ENCODE measurements around the gene IL1RAPL2. TPM values are rescaled to one million over a fixed set of nuclear protein-coding genes. Genes with fewer than 3 reads are reported as not detected.

Gene IL1RAPL2
- total RNA-seq, 1 experiment from 2014 or later, result not detected

GRCh38 chrX:105461016-105461415, 895.0 kb downstream of the IL1RAPL2 start:
- no peak for DNase-seq (ENCODE audit: low read depth)
- in situ Hi-C loops (cut with HindIII; ENCODE audit: low pct_unique_long_range_greater_than_20kb, low sequenced_read_pairs), result no loop called here

- in situ Hi-C loops (cut with HindIII; ENCODE audit: low pct_unique_long_range_greater_than_20kb, low sequenced_read_pairs), result no loop called here
- DNase-seq (ENCODE audit: low read depth), result no peak
Measured at GRCh38 chrX:105462186-105462585, 896.2 kb downstream of the IL1RAPL2 start.

DNA sequence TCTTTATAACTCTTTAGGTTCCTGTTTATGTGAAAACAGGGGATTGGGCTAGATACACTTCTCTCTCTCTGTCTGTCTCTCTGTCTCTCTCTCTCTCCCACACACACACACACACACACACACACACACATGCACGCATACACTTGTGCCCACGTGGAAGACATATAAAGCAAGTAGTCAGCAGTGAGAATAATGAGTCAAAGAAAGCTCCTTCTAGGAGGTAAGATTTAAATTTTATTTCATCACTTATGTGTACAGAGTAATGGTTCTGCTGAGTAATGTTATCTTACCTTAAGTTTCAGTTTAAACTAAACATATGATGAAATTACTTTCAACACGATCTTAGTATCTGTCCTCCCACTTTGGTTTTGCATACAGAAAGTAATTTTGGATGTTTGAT, 897.5 kb downstream of the IL1RAPL2 start:
- no peak for DNase-seq (ENCODE audit: low read depth)
- in situ Hi-C loops (cut with HindIII; ENCODE audit: low pct_unique_long_range_greater_than_20kb, low sequenced_read_pairs), result no loop called here

- in situ Hi-C loops (cut with HindIII; ENCODE audit: low pct_unique_long_range_greater_than_20kb, low sequenced_read_pairs), result no loop called here
- DNase-seq (ENCODE audit: low read depth), result no peak
Measured at GRCh38 chrX:105464618-105465017, 898.6 kb downstream of the IL1RAPL2 start.

- DNase-seq (ENCODE audit: low read depth), result no peak
- in situ Hi-C loops (cut with HindIII; ENCODE audit: low pct_unique_long_range_greater_than_20kb, low sequenced_read_pairs), result no loop called here
Measured at GRCh38 chrX:105468741-105469140, 902.7 kb downstream of the IL1RAPL2 start.

GRCh38 chrX:105471597-105471996, 905.6 kb downstream of the IL1RAPL2 start:
- in situ Hi-C loops (cut with HindIII; ENCODE audit: low pct_unique_long_range_greater_than_20kb, low sequenced_read_pairs), result no loop called here
- DNase-seq (ENCODE audit: low read depth), result no peak

DNA sequence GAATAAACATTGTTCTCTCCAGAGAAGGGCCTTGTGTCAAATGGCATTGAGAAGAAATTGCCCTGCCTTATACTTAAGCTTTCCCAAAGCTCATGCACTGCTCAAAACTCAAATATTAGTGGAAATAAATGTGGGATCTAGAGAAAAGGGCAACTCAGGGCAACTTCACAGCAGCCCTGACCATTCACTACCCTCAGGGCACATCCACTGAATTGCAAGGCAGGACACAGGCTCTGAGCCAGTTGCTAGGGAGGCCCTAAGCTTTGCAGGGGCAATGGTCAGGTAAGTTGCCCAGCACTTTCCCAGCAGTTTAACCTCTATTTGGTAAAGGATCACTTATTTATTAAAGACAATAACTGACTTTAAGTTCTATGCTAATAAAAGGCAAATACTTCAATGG, 909.8 kb downstream of the IL1RAPL2 start:
- in situ Hi-C loops (cut with HindIII; ENCODE audit: low pct_unique_long_range_greater_than_20kb, low sequenced_read_pairs), result no loop called here

DNA sequence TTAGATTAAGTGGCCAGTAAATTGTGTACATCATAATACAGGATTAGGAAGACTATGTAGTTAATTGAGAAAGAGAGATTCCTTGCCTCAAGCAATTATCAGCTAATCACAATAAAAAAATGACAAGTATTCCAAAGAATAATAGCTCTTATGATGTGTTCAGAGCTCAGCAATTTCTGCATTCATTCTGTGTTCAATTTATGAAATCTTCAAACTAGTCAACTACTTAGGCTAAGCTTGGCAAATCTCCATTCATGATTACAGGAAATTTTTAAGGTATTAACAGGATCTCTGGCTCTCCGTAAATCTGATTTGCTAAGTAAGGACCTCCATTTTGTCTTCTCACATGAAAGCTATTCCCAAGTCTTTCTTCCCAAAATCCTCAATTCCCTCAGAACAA, 911.4 kb downstream of the IL1RAPL2 start:
- in situ Hi-C loops (cut with HindIII; ENCODE audit: low pct_unique_long_range_greater_than_20kb, low sequenced_read_pairs), result no loop called here
- DNase-seq (ENCODE audit: low read depth), result no peak

More for the DNA sequence above, 909.8 kb downstream of the IL1RAPL2 start:
- DNase-seq (ENCODE audit: low read depth), result no peak

GRCh38 chrX:105480646-105481310, 914.8 kb downstream of the IL1RAPL2 start:
- in situ Hi-C loops (cut with HindIII; ENCODE audit: low pct_unique_long_range_greater_than_20kb, low sequenced_read_pairs), result no loop called here
- DNase-seq (ENCODE audit: low read depth), result no peak

DNA sequence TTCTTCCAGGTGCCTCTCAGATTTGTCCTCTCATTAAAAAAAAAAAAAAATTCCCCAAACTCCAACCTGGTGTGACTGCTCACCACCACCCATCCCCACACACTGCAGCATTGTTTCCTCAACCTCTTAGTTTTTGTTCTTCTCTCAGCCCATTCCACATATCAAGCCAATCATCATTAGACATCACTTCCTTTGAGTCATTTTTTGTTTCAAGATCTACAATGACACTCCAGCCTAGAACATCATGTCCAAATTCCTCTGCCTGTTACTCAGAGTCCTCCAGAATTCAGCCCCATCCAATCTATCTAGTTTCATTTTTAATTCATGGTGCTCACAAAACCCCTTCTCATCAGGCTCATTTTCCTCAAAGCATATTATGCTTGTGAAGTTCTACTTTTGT, 917.0 kb downstream of the IL1RAPL2 start:
- no peak for DNase-seq (ENCODE audit: low read depth)
- in situ Hi-C loops (cut with HindIII; ENCODE audit: low pct_unique_long_range_greater_than_20kb, low sequenced_read_pairs), result no loop called here

DNA sequence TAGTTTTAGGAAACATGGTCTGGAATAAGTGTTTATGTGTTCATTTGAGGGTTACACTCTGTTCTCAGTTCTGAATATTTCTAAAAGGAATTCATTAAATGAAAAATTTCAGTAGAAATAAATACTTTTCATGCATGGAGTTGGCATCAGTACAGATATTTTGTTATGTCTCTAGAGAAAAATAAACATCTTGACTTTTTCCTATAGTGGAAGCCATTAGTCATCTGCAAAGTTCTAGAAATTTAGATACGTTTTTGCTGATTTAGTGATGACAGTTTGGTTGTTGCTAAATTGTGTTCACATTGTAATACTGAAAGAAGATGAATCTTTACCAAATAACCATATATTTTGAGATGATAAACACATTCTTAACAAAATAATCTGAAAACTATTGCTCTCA, 922.7 kb downstream of the IL1RAPL2 start:
- in situ Hi-C loops (cut with HindIII; ENCODE audit: low pct_unique_long_range_greater_than_20kb, low sequenced_read_pairs), result no loop called here
- no peak for DNase-seq (ENCODE audit: low read depth)

DNA sequence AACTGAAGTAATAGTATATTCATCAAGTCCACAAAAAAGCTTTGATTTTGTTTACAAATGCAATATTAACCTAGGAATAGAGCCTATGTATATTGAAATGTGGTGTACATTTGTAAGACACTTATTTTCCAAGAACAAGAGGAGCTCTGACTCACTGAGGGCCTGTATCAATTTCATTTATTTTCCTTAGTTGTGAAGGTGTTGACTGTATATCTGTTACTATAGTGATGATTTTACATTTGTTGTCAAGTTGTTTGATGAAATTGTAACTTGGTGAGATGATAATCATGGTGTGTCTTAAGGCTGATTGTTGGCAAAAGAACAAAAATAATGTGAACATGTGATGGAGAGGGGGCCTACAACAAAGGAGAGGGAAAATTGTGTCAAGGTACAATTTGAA, 929.4 kb downstream of the IL1RAPL2 start:
- in situ Hi-C loops (cut with HindIII; ENCODE audit: low pct_unique_long_range_greater_than_20kb, low sequenced_read_pairs), result no loop called here
- no peak for DNase-seq (ENCODE audit: low read depth)

DNA sequence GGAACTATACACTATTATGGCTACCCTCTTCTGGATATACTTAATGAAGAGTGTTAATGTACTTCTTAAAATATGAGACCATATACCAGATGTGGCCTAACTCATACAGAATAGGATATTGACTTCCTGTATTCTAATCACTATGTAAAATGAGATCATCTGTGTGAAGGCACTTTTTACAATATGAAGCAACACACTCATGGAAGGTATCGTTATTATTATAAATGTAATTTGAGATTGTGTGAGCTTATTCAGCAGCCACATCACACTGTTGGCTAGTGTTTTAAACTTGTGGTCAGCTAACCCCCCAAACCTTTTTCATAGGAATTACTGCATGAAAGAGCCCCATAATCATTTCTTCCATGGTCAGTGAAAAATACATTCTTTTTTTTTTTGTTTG, 936.3 kb downstream of the IL1RAPL2 start:
- in situ Hi-C loops (cut with HindIII; ENCODE audit: low pct_unique_long_range_greater_than_20kb, low sequenced_read_pairs), result no loop called here
- DNase-seq (ENCODE audit: low read depth), result no peak

- no peak for DNase-seq (ENCODE audit: low read depth)
- in situ Hi-C loops (cut with HindIII; ENCODE audit: low pct_unique_long_range_greater_than_20kb, low sequenced_read_pairs), result no loop called here
Measured at GRCh38 chrX:105515561-105515960, 949.6 kb downstream of the IL1RAPL2 start.

GRCh38 chrX:105526431-105526830, 960.4 kb downstream of the IL1RAPL2 start:
- in situ Hi-C loops (cut with HindIII; ENCODE audit: low pct_unique_long_range_greater_than_20kb, low sequenced_read_pairs), result no loop called here
- no peak for DNase-seq (ENCODE audit: low read depth)

GRCh38 chrX:105527759-105528158, 961.8 kb downstream of the IL1RAPL2 start:
- DNase-seq (ENCODE audit: low read depth), result no peak
- in situ Hi-C loops (cut with HindIII; ENCODE audit: low pct_unique_long_range_greater_than_20kb, low sequenced_read_pairs), result no loop called here

DNA sequence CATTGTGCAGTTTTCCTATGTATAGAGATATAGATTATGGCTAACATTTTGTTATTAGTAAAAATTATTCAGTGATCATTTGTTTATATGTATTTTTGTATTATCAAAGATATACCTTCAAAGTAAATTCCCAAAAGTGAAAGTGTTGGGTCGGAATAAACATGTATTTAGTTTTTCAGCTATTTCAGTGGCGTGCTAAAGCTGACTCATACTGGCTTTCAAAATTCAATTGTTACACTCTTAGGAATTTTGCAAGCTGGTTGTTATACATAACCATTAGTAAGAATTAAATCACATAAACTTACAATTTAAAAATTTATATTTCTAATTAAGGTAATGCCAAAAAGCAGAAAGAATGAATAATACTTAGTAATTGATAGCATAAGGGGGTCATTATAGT, 968.0 kb downstream of the IL1RAPL2 start:
- in situ Hi-C loops (cut with HindIII; ENCODE audit: low pct_unique_long_range_greater_than_20kb, low sequenced_read_pairs), result no loop called here
- no peak for DNase-seq (ENCODE audit: low read depth)

- no peak for DNase-seq (ENCODE audit: low read depth)
- in situ Hi-C loops (cut with HindIII; ENCODE audit: low pct_unique_long_range_greater_than_20kb, low sequenced_read_pairs), result no loop called here
Measured at GRCh38 chrX:105543283-105543682, 977.3 kb downstream of the IL1RAPL2 start.

- no peak for DNase-seq (ENCODE audit: low read depth)
- in situ Hi-C loops (cut with HindIII; ENCODE audit: low pct_unique_long_range_greater_than_20kb, low sequenced_read_pairs), result no loop called here
Measured at GRCh38 chrX:105550043-105550663, 984.2 kb downstream of the IL1RAPL2 start.

GRCh38 chrX:105552395-105552794, 986.4 kb downstream of the IL1RAPL2 start:
- in situ Hi-C loops (cut with HindIII; ENCODE audit: low pct_unique_long_range_greater_than_20kb, low sequenced_read_pairs), result no loop called here
- DNase-seq (ENCODE audit: low read depth), result no peak

All from Caki2 (cell line).